NCI-H446 (cell line): ENCODE results near the gene COX10.
"Not testable (repeated sequence)": the region's sequence is repeated elsewhere in the genome, so short reads cannot be mapped to it uniquely, and the experiment has no call there.

Experiments
- DNase-seq, 2 experiments: peaks; one replicate each; lab custom pipeline; 2025; lab: John Stamatoyannopoulos, UW

COX10 gene

DNA sequence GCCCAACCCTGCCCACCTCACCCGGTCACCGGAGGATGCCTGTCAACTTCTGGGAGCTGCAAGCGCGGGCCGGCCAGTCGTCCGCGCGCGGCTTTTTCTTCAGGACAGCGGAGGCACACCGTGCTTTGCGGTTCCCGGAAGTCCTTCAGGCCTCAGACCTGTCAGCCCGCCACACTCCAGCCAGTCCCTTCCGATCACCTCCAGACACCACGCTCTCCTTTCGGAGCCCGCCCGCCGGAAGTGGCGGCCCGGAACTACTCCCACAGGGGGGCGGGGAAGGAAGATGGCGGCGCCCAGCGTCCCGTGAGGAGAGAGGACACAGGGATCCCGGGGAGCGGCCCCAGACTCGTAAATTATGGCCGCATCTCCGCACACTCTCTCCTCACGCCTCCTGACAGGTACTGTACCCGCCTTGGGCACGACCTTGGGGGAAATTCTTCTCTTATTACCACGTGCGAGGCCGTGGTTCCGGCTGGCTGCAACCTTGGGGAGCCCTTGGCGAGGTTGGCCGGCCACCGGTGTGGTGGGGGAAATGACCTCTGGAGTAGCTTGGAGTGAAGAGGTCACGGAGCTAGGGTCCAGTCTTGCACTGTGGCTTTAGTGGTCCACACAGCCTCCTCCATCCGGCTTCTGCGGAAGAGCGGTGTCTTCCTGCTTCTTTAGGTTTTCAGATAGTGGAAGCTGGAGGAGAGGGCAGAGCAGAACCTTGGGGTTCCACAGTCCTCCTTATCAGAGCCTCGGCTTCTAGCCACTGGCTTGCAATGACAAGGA is at the start of gene COX10:
Gene COX10, plus strand, starts transcription at position 254 of the 771 bp plus-strand sequence. Its CDS starts 102 bp downstream, at position 356.
- peak; percentile 42 to 74 for DNase-seq

DNA sequence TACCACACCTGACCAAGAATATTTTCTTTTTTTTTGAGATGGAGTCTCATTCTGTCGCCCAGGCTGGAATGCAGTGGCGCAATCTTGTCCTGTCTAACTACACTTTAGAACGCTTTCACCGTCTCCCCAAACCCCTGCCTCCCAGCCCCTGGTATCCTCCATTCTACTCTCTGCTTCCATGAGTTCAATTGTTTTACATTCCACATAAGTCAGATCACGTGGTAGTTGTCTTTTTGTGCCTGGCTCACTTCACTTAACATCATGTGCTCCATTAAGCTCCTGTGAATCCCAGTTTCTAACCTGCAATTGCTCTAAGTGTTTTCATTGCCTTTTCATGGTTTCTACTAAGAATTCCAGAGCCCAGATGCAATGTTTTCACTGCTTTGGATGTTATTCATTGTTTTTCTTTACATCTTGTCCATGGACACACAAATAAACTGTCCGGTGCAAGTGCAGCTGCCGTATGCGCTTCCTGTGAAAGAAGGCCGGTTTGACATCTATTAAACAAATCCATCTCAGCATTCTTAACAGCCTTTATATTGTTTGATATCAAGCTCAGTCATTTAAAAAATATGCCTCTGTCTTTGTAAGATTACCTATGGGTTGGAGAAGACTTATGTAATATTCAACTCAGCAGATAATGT is 47.5 kb upstream of the COX10 start:
- not testable (repeated sequence) for DNase-seq

DNA sequence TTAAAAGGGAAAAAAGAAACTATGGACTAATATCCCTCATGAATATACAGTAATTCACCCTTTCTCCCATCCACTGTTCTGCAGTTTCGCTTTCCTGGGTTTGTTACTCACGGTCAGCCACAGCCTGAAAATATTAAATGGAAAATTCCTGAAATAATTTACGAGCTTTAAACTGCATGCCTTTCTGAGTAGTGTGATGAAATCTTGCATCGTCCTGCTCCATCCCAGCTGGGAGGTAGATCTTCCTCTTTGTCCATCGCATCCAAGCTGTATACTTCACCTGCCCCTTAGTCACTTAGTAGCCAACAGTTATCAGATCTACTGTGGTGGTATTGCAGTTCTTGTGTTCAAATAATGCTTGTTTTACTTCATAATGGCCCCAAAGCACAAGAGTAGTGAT is 39.5 kb upstream of the COX10 start:
- not testable (repeated sequence) for DNase-seq

DNA sequence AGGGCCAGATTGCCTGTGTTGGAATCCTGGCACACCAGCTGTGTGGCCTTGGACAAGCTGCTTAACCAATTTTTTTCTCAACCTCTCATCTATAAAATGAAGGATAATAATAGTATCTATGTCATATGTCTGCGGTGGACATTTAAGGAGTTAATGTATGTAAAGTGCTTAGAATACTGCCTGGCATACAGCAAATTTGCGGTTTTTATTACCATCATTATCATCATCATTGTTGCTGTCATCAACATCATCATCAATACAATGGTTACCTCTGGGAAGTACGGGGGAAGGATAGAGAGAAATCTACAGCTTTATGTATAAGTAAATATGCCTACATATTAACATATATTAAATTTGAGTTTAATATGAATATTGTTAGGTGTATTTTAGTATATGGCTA is 37.1 kb upstream of the COX10 start:
- no peak for DNase-seq

DNA sequence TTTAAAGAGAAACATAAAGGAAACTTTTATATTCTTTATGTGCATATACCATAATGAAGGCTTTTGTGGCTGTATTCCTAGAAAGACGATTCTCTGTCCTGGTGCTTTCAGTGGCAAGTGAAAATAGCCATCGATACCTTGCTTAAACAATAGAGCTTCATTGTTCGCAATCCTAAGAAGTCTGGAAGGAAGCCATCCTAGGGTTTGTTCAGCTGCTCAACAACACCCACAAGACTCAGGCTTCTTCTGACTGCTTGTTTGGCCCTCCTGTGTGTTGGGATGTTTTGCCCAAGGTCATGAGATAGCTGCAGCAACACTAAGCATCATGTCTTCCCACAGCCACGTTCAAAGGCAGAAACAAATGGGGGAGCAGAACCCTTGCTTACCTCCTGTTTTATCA is 36.1 kb upstream of the COX10 start:
- no peak for DNase-seq

DNA sequence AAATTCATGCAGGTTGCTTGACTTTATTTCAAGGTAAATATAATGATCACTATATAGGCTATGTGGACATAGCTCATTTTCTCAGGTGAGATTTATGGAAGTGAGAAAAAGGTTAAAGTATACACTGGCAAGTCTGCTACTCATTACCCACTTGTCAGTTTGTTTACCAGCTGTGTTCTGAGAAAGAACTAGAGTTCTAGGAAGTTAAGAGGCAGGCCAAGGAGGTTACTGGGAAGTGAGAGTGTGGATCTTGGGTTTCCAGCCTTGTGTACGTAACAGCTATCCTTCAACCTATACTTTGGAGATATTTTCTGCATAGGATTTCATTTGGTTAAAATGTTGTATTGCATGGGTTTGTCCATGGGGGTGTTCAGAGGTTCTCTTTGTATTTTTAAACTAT is 31.9 kb upstream of the COX10 start:
- DNase-seq: no peak

DNA sequence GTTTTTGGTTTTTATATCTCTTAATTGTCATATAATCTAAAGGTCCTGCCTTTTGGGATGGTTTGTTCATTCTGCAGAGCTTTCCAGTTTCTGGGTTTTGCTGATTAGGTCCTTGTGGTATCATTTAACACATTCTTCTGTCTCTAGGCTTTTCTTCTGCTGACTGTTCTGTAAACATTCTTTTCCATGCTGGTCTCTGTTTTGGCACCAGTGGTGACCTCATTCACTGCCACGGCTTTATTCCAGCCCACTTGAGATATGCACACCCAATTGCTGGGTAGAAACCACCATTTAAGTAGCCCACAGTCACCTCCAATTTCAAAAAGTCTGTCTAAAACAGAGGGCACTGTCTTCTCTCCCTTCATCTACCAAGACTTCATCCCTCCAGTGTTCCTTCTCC is 31.1 kb upstream of the COX10 start:
- DNase-seq: no peak

DNA sequence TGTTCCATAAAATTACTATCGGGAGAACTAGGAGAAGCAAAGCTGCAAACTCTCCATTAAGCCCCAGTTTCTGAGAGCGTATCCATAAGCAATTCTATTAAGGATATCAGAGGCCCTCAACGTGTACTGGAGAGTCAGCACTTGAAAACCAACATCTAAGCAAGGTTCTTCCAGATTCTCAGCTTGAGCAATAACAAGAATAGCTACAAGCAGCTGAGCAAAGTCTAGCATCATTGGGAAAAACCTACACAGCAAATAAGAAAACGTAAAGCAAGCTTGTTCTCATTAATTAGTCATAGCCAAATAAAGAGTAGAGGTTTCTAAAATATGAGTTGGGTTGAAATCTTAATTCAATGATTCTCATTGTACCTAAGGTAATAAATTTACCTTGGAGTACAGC is 26.9 kb upstream of the COX10 start:
- DNase-seq: no peak

DNA sequence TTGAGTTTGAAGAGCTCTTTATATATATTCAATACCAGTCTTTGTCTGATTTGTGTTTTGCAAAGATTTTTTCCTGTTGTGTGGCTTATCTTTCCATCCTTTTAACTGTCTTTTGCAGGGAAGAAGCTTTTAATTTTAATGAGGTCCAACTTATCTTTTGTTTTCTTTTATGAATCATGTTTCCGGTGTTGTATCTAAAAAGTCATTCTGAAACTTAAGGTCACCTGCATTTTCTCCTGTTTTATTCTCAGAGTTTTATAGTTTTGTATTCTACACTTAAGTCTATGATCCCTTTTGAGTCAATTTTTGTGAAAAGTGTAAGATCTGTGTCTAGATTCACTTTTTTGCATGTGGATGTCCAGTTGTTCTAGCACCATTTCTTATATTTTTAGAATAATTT is 24.6 kb upstream of the COX10 start:
- DNase-seq: no peak

DNA sequence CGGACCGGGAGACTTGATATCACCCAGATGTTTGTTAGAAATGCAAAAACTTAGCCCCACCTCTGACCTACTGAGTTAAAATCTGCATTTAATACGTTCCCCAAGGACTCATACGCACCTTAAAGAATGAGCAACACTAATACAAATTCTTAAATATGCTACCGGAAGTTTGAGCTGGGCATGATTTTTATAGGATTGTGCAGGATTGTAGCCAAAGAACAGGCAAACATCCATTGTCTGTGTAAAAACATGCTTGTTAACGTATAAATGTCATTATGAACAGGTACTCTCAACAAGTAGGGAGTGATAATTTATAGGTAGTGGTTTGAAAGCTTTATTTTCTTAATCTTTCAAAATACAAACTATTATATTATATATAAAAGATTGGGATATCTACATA is 22.3 kb upstream of the COX10 start:
- no peak for DNase-seq

DNA sequence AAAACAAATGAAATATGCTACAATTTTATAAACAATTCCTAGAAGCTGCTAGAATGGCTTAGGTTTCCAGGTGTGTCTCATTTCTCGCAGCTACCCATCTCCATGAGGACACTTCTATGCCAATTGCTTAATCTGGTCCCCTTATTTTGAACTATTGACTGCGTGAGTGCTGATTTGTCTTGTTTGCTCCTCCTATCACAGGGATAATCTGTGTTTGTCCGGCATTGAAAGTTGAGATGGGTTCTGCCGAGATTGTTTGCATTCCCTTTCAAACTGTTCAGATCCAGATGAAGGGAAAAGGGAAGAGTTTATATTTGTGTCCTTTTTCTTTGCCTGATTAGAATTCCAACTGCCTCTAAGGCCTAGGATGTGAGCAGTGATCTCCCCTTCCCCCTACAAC is 21.7 kb upstream of the COX10 start:
- no peak for DNase-seq

DNA sequence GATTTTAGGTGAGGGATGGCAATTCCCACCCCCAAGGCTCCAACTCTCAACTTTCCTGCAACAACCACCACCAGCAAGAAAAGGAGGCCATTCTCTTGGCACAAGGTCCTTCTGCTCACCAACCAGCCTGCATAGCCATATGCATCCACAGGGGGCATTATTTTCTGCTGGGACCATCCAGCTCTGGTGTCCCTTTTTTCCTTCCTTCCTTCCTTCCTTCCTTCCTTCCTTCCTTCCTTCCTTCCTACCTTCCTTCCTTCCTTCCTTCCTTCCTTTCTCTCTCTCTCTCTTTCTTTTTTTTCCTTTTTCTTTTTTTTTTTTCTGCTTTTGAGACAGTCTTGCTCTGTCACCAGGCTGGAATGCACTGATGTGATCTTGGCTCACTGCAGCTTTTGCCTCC is 21.1 kb upstream of the COX10 start:
- DNase-seq: no peak

DNA sequence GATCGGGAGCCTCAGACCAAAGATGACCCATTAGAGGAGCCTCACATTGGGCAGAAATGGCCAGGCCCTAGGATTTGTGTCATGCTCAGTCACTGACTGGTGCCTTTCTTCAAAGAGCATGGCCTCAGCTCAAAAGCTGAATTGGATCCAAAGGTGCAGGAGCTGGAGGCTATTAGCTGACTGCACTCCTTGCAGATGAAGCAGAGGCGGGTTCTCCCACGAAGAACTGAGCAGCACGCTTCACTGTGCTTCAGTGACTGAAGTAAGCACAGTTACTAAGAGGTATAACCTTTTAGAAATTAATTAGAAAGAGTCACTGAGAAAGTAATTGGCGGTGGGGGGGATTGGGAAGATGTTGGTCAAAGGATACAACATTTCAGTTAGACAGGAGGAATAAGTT is 18.7 kb upstream of the COX10 start:
- no peak for DNase-seq

DNA sequence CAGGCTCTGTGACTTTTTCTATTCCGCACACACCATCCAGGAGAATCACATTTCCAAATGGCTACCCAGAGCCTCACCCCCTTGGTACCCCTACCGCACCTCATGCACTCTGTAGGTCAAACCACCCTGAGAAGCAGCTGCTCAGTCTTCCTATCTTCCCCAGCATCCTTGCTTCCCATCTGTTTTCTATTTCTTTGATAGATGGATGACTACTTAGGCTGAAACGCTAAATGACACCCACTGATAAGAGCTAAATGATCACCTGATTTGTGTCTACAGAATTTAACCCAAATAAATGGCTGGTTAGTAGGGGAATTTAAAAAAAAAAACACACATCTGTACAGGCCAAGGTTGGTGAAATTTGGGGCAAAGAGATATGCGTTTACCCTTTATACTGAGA is 17.6 kb upstream of the COX10 start:
- no peak for DNase-seq

DNA sequence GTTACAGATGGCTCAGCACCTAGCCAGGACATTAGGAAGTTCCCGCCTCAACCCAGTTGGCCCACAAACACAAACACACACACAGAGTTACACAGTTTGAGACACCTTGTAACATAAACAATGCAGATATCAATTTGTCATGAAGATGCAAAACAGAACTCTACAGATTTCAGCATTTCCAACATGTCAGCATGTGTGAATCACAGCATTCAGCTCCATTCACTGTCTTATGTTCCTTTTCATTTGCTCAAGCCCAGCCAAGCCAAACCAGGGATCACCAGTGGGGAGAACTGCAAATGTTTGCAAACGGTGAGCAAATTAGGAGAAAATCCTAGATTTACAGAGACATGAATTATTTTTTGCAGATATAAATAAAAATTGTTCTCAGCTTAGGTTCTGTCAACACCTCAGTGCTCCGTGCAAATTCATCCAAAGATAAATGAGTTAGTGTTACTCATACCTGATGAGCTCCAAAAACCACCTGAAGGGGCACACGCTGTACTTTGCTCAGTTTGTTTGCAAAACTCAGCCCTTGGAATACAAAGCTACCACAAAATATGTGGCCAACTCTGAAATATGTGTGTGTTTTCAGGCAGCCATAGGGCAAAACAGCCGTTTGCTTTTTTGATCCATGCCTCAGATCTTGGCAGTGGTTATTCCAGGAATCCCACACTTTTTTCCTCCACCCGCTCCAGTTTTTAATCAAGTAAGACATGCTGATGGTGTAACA is 16.3 kb upstream of the COX10 start:
- no peak for DNase-seq

DNA sequence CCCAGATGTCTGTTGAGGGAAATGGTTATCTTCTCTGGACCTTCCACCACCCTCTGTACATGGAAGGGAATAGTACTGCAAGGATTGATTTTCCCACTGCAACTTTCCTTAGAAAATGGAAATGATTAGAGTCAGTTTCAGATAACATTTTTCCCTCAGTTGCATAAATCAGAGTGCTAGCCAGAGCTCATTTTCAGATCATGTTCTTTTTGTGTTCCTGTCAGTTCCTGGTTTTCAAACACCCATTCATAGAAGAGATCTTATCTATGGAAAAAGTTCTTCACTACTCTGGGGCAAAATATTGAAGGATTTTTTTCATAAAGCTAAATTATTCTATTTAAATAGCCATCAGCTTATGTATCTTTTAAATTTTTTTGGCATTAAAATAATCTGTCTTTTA is 11.7 kb upstream of the COX10 start:
- no peak for DNase-seq

DNA sequence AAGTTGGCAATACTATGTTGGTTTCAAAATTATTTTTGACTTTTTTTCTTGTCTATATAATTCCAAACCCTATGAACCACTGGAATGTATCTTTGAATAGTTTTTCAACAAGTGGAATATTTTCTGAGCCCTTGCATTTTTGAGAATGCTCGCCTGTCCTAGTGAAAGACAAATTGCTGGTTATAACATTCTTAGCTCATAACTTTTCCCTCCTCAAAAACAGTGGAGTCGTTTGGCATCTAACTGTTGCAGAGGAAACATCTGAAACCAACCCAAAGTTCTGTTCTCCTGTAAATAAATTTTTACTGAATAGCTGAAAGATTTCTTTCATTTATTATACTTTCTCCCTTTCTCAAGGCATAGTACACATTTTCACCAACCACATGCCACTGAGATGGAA is 11.3 kb upstream of the COX10 start:
- DNase-seq: no peak

DNA sequence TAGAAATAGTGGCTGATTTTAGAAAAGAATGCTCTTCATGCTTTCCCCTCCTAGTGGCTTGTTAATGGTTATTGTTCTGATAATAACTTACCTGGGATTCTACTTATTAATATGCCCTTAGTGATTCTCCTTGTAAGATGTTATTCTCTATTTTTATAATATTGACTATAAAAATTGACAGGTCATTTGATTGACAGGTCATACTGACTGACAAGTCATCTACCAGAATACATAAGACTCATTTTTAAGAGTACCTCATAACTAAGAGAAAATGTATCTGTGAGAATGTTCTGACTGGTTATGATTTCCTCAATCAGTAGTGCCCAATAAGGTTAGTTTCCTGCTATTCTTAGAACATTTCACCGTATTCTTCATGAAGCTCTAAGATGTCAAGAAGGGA is 8.6 kb upstream of the COX10 start:
- no peak for DNase-seq

DNA sequence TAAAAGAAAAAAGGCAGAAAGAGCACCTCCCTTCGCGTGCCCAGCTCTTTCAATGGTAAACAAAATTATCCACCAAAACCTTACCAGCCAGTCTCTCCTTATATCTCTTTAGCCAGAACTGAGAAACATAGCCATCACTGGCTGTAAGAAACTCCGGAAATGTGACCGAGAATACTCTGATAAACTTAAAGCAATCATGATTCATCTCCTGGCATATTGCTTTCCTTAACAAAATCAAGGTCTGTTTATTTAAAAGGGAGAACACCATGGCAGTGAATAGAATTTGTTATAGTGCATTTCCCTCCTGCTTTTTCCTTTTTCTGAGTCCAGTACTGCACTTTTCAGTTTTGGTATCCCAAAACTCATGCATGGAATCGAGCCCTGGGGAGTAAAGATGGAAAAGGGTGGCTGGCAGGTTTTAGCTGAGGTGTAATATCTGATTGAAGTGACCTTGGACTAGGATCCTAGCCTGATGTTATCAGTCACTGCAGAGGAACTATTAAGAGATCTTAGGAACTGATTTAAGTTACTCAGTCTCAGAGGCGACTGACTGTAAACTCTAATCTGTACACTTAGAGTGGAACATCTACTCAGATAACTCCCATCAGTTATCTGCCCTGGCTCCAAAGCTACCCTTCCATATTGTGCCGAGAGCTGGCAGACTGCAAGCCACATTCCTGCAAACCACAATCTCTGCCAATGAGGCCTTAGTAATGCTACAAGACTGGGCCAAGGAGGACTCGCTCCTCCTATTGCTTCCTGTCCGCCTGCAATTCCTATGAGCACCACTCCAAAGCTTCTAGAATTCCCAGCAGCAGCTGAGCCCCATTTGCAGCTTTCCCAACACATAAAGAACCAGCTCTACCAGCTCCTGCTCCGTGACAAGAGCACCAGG is 7.4 kb upstream of the COX10 start:
- no peak for DNase-seq

DNA sequence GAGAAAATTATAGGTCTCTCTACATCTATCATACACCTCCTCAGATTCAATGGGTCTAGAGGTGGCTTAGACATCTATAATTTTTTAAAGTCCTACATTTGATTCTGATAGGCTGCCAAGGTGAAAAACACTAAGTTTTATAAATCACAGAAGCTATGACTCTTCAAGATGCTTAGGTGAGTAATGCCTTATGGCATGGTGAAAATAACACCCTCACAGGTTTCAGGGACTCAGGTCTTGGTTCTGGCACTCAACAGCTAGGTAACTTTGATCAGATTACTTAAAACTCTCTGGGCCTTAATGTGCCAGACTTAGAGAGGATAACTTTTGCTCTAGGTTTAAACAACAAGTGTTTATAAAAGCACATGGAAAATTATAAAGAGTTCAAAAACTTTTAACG is 2.0 kb upstream of the COX10 start:
- DNase-seq: no peak

DNA sequence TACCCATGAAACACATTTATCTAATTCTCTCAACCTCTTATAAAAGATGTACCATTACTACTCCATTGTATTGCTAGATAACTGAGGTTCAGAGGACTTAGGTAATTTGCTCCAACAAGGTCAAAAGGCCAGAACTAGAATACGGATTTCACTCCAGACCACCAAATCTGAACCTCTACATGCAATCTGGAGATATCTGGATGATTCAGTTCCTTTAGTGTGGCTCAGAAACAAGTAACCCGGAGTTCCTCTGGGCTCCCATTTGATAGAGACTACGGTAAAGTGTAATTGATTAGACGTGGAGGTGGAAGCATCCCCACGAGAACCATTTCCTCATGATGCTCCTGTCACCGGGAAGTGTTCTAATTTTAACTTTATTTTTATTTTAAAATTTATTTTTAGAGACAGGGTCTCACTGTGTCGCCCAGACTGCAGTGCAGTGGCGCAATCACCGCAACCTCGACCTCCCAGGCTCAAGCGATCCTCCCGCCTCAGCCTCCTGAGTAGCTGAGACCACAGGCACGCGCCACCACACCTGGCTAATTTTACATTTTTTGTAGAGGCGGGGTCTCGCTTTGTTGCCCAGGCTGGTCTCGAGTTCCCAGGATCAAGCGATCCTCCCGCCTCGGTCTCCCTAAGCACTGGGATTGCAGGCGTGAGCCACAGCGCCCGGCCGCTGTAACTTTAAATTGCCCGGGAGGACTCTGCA is 608 bp upstream of the COX10 start:
- no peak for DNase-seq
